H1 (cell line): ENCODE data around the gene HIBADH. TPM values are rescaled to one million over a fixed set of nuclear protein-coding genes. Genes with fewer than 3 reads are reported as not detected.

Experiments
- CTCF ChIA-PET: fragments of 300-600 bp; sonication (Branson Sonifier 250); formaldehyde crosslinking; loops from one replicate; lab custom pipeline; 2021; ENCODE audit not compliant: partially characterized antibody; lab: Charles Lee
- POLR2A ChIA-PET: fragments of 300-600 bp; sonication (Branson Sonifier 250); formaldehyde crosslinking; loops from one replicate; lab custom pipeline; 2021; ENCODE audit warnings: inconsistent platforms; ENCODE audit not compliant: partially characterized antibody; lab: Charles Lee
- DNase-seq, 2 experiments: peaks; one replicate each; pipeline versions ENCODE4 v3.0.0 to v3.0.0-alpha.2; 2010 to 2022; ENCODE audit warnings: low spot score in 2 of 2, low read depth in 1 of 2, mixed read lengths in 1 of 2
- FAIRE-seq: peaks from 2 replicates; lab custom pipeline; 2011; peaks lifted over from hg19 to GRCh38; lab: Jason Lieb, UNC
- H2AFZ ChIP-seq: 2 replicates; pipeline ENCODE4 v1.8.1; 2012; ENCODE audit warnings: low read length, inconsistent platforms
- H2AK5ac ChIP-seq: 2 replicates; pipeline ENCODE4 v1.6.1; 2013; ENCODE audit warnings: low read depth, low read length
- H2BK120ac ChIP-seq: replicated peaks from 2 replicates; pipeline ENCODE3; 2013; ENCODE audit warnings: low read depth, low read length, inconsistent platforms
- H2BK12ac ChIP-seq: 2 replicates; pipeline ENCODE4 v1.6.1; 2013; ENCODE audit warnings: low read depth, low read length
- H2BK15ac ChIP-seq: 2 replicates; pipeline ENCODE4 v1.6.1; 2013; ENCODE audit warnings: low read length
- H2BK20ac ChIP-seq: 2 replicates; pipeline ENCODE4 v1.6.1; 2013; ENCODE audit warnings: low read length
- H2BK5ac ChIP-seq: 2 replicates; pipeline ENCODE4 v1.6.1; 2013; ENCODE audit warnings: low read depth, low read length
- H3K14ac ChIP-seq: 2 replicates; pipeline ENCODE4 v1.6.1; 2013; ENCODE audit warnings: inconsistent platforms; ENCODE audit not compliant: insufficient read length
- H3K18ac ChIP-seq: 2 replicates; pipeline ENCODE4 v1.6.1; 2013; ENCODE audit warnings: low read length; ENCODE audit errors: extremely low read depth
- H3K23ac ChIP-seq: 2 replicates; pipeline ENCODE4 v1.6.1; 2013; ENCODE audit warnings: inconsistent platforms; ENCODE audit not compliant: insufficient read length
- H3K23me2 ChIP-seq: 2 replicates; pipeline ENCODE4 v1.6.1; 2013; ENCODE audit warnings: low read depth, low read length
- H3K27ac ChIP-seq: 2 replicates; pipeline ENCODE4 v1.6.1; 2011; ENCODE audit warnings: low read depth, low read length, inconsistent platforms
- H3K27me3 ChIP-seq, 4 experiments: replicated peaks in 1 of 4; 1 replicate in 1 of 4; 2 replicates in 3 of 4; pipeline versions ENCODE4 v1.6.1 to v1.8.1; 2011 to 2013; ENCODE audit warnings: low read length in 3 of 4, mild to moderate bottlenecking in 3 of 4, inconsistent platforms in 2 of 4, mixed read lengths in 2 of 4, moderate library complexity in 1 of 4; ENCODE audit not compliant: control insufficient read depth in 3 of 4, insufficient read depth in 3 of 4; ENCODE audit errors: extremely low read depth in 1 of 4
- H3K36me3 ChIP-seq, 4 experiments: 2 replicates each; pipeline versions ENCODE4 v1.6.1 to v1.8.1; 2011 to 2013; ENCODE audit warnings: mild to moderate bottlenecking in 4 of 4, low read length in 3 of 4, moderate library complexity in 2 of 4, control low read depth in 1 of 4, inconsistent platforms in 1 of 4; ENCODE audit not compliant: insufficient read depth in 4 of 4, control insufficient read depth in 2 of 4
- H3K4ac ChIP-seq: replicated peaks from 2 replicates; pipeline ENCODE3; 2013; ENCODE audit warnings: low read length, low read depth, mixed read lengths, inconsistent platforms; ENCODE audit not compliant: insufficient read length
- H3K4me1 ChIP-seq, 4 experiments: replicated peaks in 1 of 4; 1 replicate in 1 of 4; 2 replicates in 3 of 4; pipeline versions ENCODE4 v1.6.1 to v1.8.1; 2011 to 2013; ENCODE audit warnings: low read length in 3 of 4, inconsistent platforms in 2 of 4, mixed read lengths in 1 of 4; ENCODE audit not compliant: insufficient read depth in 4 of 4, control insufficient read depth in 3 of 4
- H3K4me2 ChIP-seq, 2 experiments: 2 replicates each; pipeline versions ENCODE4 v1.6.1 to v1.8.1; 2011 to 2013; ENCODE audit warnings: low read depth in 2 of 2, low read length in 2 of 2, control low read depth in 1 of 2, inconsistent platforms in 1 of 2, mild to moderate bottlenecking in 1 of 2; ENCODE audit not compliant: insufficient read depth in 1 of 2
- H3K4me3 ChIP-seq, 4 experiments: fragments of 200-600, 300-600 bp in 1 of 4; sonication (generic), shearing (Covaris generic), sonication (Bioruptor Twin) in 1 of 4; 2 replicates each; pipeline versions ENCODE4 v1.5.1 to v1.8.1; 2011 to 2016; ENCODE audit warnings: low read length in 4 of 4, low read depth in 3 of 4, control low read depth in 2 of 4, inconsistent platforms in 2 of 4, mild to moderate bottlenecking in 2 of 4, mixed read lengths in 1 of 4, moderate library complexity in 1 of 4; ENCODE audit not compliant: insufficient read depth in 2 of 4; ENCODE audit errors: extremely low read depth in 1 of 4
- H3K56ac ChIP-seq: replicated peaks from 2 replicates; pipeline ENCODE3; 2013; ENCODE audit warnings: low read depth, mild to moderate bottlenecking, mixed read lengths, low read length, inconsistent platforms; ENCODE audit not compliant: insufficient read length
- H3K79me1 ChIP-seq: 2 replicates; pipeline ENCODE4 v1.6.1; 2013; ENCODE audit warnings: low read depth, low read length, control low read depth
- H3K79me2 ChIP-seq, 2 experiments: 2 replicates each; pipeline versions ENCODE4 v1.6.1 to v1.8.1; 2012 to 2013; ENCODE audit warnings: low read length in 2 of 2, mild to moderate bottlenecking in 2 of 2, inconsistent platforms in 1 of 2; ENCODE audit not compliant: insufficient read depth in 2 of 2, control insufficient read depth in 1 of 2
- H3K9ac ChIP-seq, 4 experiments: replicated peaks in 1 of 4; 1 replicate in 1 of 4; 2 replicates in 3 of 4; pipeline versions ENCODE4 v1.6.1 to v1.8.1; 2011 to 2013; ENCODE audit warnings: low read depth in 3 of 4, low read length in 3 of 4, control low read depth in 2 of 4, mild to moderate bottlenecking in 2 of 4, moderate library complexity in 2 of 4, inconsistent platforms in 1 of 4; ENCODE audit errors: extremely low read depth in 1 of 4
- H3K9me3 ChIP-seq, 2 experiments: 2 replicates each; pipeline versions ENCODE4 v1.6.1 to v1.8.1; 2012 to 2013; ENCODE audit warnings: mild to moderate bottlenecking in 2 of 2, moderate library complexity in 2 of 2, control low read depth in 1 of 2, inconsistent platforms in 1 of 2, low read depth in 1 of 2, low read length in 1 of 2, mixed read lengths in 1 of 2; ENCODE audit not compliant: insufficient read depth in 2 of 2
- H4K20me1 ChIP-seq, 2 experiments: replicated peaks in 1 of 2; 2 replicates each; pipeline versions ENCODE3 to v1.8.1; 2011 to 2013; ENCODE audit warnings: inconsistent platforms in 2 of 2, low read length in 2 of 2, mild to moderate bottlenecking in 1 of 2; ENCODE audit not compliant: insufficient read depth in 2 of 2, control insufficient read depth in 1 of 2
- H4K5ac ChIP-seq: 2 replicates; pipeline ENCODE4 v1.6.1; 2013; ENCODE audit warnings: low read length, low read depth, mixed read lengths, inconsistent platforms; ENCODE audit not compliant: insufficient read length
- H4K8ac ChIP-seq: 2 replicates; pipeline ENCODE4 v1.8.0; 2013; ENCODE audit warnings: mild to moderate bottlenecking, moderate library complexity, low read length, inconsistent platforms; ENCODE audit not compliant: insufficient read depth; ENCODE audit errors: extremely low read depth
- H4K91ac ChIP-seq: replicated peaks from 2 replicates; pipeline ENCODE3; 2013; ENCODE audit warnings: low read length, mixed read lengths, inconsistent platforms; ENCODE audit not compliant: insufficient read length
- BACH1 ChIP-seq: IDR thresholded peaks from 2 replicates; pipeline ENCODE4 v1.6.1; 2012; ENCODE audit warnings: low read length, improper control_type of control experiment
- BCL11A ChIP-seq, 2 experiments: IDR thresholded peaks; one replicate each; pipeline ENCODE4 v1.6.1; 2011; ENCODE audit warnings: low read depth in 2 of 2, low read length in 2 of 2, mild to moderate bottlenecking in 2 of 2
- CHD1 ChIP-seq: IDR thresholded peaks from 2 replicates; pipeline ENCODE4 v1.6.1; 2012; ENCODE audit warnings: low read depth, low read length, improper control_type of control experiment
- KDM4A ChIP-seq: IDR thresholded peaks from one replicate; pipeline ENCODE4 v1.7.1; 2012; ENCODE audit warnings: low read depth, mild to moderate bottlenecking, moderate library complexity, low read length, inconsistent platforms; ENCODE audit not compliant: severe bottlenecking
- KDM5A ChIP-seq: fragments of 200-600 bp; IDR thresholded peaks from 2 replicates; pipeline ENCODE4 v1.7.1; 2012; ENCODE audit warnings: mild to moderate bottlenecking, low read length, inconsistent platforms, mixed read lengths
- NRF1 ChIP-seq: IDR thresholded peaks from 2 replicates; pipeline ENCODE4 v1.6.1; 2011; ENCODE audit warnings: mild to moderate bottlenecking, low read depth, low read length, improper control_type of control experiment
- SIN3A ChIP-seq, 2 experiments: IDR thresholded peaks in 1 of 2; conservative IDR thresholded peaks in 1 of 2; 2 replicates each; pipeline ENCODE4 v1.6.1; 2011 to 2012; ENCODE audit warnings: low read length in 2 of 2, improper control_type of control experiment in 1 of 2, low read depth in 1 of 2, mild to moderate bottlenecking in 1 of 2
- SP1 ChIP-seq: IDR thresholded peaks from 2 replicates; pipeline ENCODE4 v1.6.1; 2011; ENCODE audit warnings: low read depth, low read length
- SP2 ChIP-seq: IDR thresholded peaks from 2 replicates; pipeline ENCODE4 v1.6.1; 2012; ENCODE audit warnings: mild to moderate bottlenecking, low read length, inconsistent platforms
- WGBS, 2 experiments: shearing (Covaris generic) in 1 of 2; methylation state at CpG; one replicate each; pipeline versions ENCODE4 v1.1.6 to v1.1.7; 2013 to 2015; ENCODE audit warnings: low lambda C conversion rate in 2 of 2, mixed read lengths in 2 of 2, inconsistent platforms in 1 of 2, low coverage in 1 of 2, missing lambda C conversion rate in 1 of 2; ENCODE audit not compliant: insufficient replicate concordance in 2 of 2, insufficient coverage in 1 of 2, insufficient read length in 1 of 2; ENCODE audit errors: extremely low coverage in 1 of 2, missing lambda C conversion rate in 1 of 2; 5-methylcytosine and 5-hydroxymethylcytosine counted together
- polyA plus RNA-seq, 7 experiments: library from polyadenylated mRNA; depleted of rRNA in 3 of 7; stranded (reverse) in 5 of 7; unstranded in 2 of 7; fragments of >200 nt in 5 of 7; fragments of 200-250 nt in 2 of 7; gene quantifications; 1 replicate in 5 of 7; 2 replicates in 1 of 7; 4 replicates in 1 of 7; pipeline versions ENCODE4 v1.2.1 to v1.2.3, GENCODE V29; 2011 to 2013; ENCODE audit warnings: missing spikeins in 2 of 7, mixed read lengths in 2 of 7
- total RNA-seq: library from RNA; stranded (reverse); fragmentation: NEBNext Ultra II Directional; extraction: Animal tissue kit (Norgen Biotek cat#: 25700); gene quantifications from 2 replicates; pipeline ENCODE4 v1.2.1, GENCODE V29; 2021
- TF ChIP-seq, protein P1 (sequence below): IDR thresholded peaks from 2 replicates; pipeline ENCODE4 v1.6.1; 2011; ENCODE audit warnings: low read length, improper control_type of control experiment
- TF ChIP-seq, protein P2 (sequence below), 3 experiments: IDR thresholded peaks; 1 replicate in 2 of 3; 2 replicates in 1 of 3; pipeline versions ENCODE4 v1.5.1 to v1.6.1; 2011; ENCODE audit warnings: low read length in 3 of 3, mild to moderate bottlenecking in 3 of 3, inconsistent platforms in 2 of 3, low read depth in 1 of 3, moderate library complexity in 1 of 3; ENCODE audit not compliant: insufficient read depth in 1 of 3; ENCODE audit errors: control extremely low read depth in 1 of 3

The HIBADH gene
- total and polyA plus RNA-seq, 2 of the 8 experiments (the other 6 are each of a cell fraction or from before 2014, with no cell fraction given) = 30.1 to 39.5 TPM

DNA sequence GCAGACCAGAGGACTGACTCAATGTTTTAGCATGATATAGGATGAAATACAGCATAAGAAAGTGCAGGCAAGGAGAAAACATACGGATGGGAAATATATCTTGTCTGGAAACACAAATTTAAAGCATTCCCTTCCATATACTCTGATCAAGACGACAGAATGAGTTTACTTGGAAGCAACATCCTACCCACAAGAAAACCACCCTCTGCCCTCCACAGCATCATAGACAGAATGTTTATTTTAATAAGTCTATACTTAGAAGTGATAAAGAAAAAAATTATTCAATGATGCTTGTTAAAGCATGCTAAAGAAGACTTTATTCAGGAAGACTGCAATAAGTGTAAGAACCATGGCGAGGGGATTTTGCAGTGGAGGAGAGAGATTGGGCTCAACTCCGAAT, 32.4 kb upstream of the HIBADH start:
- no peak overlapping the region for H2BK12ac ChIP-seq
- no peak overlapping the region for H4K5ac ChIP-seq
- CTCF ChIA-PET = no interaction called here
- DNase-seq = no peak
- POLR2A ChIA-PET = no interaction called here
- no peak overlapping the region for H2BK5ac ChIP-seq
- H4K20me1 ChIP-seq = no peaks in the 10 kb centered on the region
- no peak overlapping the region for H2BK15ac ChIP-seq
- H3K27ac ChIP-seq = no peak overlapping the region
- H3K18ac ChIP-seq = no peak overlapping the region
- H3K9me3 ChIP-seq = no peaks in the 10 kb centered on the region
- H2BK120ac ChIP-seq = no peak overlapping the region
- no peaks in the 10 kb centered on the region for H3K23me2 ChIP-seq
- 90% methylated on average over 4 of the region's 4 CpGs; no CpG with 5 or more reads in 1 of the 2 experiments for WGBS, 2 experiments
- H2AFZ ChIP-seq = no peak overlapping the region
- H3K4me2 ChIP-seq = no peak overlapping the region
- no peak overlapping the region for H3K4ac ChIP-seq
- no peaks in the 10 kb centered on the region for H3K27me3 ChIP-seq
- no peaks in the 10 kb centered on the region for H3K79me2 ChIP-seq
- no peak for FAIRE-seq
- no peak overlapping the region for H3K14ac ChIP-seq
- no peak overlapping the region for H4K91ac ChIP-seq
- no peaks in the 10 kb centered on the region for H3K4me1 ChIP-seq
- no peak overlapping the region for H3K9ac ChIP-seq
- no peak overlapping the region for H2BK20ac ChIP-seq
- H3K4me3 ChIP-seq = no peak overlapping the region
- no peaks in the 10 kb centered on the region for H3K36me3 ChIP-seq
- no peak overlapping the region for H3K23ac ChIP-seq
- H4K8ac ChIP-seq = no peak overlapping the region
- H3K79me1 ChIP-seq = no peaks in the 10 kb centered on the region
- no peak overlapping the region for H3K56ac ChIP-seq
- H2AK5ac ChIP-seq = no peak overlapping the region
- TF ChIP-seq, protein P1, sequence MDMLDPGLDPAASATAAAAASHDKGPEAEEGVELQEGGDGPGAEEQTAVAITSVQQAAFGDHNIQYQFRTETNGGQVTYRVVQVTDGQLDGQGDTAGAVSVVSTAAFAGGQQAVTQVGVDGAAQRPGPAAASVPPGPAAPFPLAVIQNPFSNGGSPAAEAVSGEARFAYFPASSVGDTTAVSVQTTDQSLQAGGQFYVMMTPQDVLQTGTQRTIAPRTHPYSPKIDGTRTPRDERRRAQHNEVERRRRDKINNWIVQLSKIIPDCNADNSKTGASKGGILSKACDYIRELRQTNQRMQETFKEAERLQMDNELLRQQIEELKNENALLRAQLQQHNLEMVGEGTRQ = no peak
- TF ChIP-seq NRF1 = no peak
- no peak for TF ChIP-seq SP1
- no peak for TF ChIP-seq BACH1
- TF ChIP-seq KDM5A = no peak
- no peak for TF ChIP-seq CHD1
- TF ChIP-seq, protein P2, sequence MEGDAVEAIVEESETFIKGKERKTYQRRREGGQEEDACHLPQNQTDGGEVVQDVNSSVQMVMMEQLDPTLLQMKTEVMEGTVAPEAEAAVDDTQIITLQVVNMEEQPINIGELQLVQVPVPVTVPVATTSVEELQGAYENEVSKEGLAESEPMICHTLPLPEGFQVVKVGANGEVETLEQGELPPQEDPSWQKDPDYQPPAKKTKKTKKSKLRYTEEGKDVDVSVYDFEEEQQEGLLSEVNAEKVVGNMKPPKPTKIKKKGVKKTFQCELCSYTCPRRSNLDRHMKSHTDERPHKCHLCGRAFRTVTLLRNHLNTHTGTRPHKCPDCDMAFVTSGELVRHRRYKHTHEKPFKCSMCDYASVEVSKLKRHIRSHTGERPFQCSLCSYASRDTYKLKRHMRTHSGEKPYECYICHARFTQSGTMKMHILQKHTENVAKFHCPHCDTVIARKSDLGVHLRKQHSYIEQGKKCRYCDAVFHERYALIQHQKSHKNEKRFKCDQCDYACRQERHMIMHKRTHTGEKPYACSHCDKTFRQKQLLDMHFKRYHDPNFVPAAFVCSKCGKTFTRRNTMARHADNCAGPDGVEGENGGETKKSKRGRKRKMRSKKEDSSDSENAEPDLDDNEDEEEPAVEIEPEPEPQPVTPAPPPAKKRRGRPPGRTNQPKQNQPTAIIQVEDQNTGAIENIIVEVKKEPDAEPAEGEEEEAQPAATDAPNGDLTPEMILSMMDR (IDR thresholded peaks at IDR 0.05; ENCODE audit: control extremely low read depth in 1 of 3, insufficient read depth in 1 of 3, low read depth in 1 of 3, low read length in 3 of 3) = no peak
- TF ChIP-seq BCL11A (IDR thresholded peaks at IDR 0.05; ENCODE audit: low read depth in 2 of 2, low read length in 2 of 2) = no peak
- no peak for TF ChIP-seq SIN3A (conservative IDR thresholded peaks at IDR 0.05 in 1 of 2, IDR thresholded peaks at IDR 0.05 in 1 of 2; ENCODE audit: low read depth in 1 of 2, low read length in 2 of 2)
- no peak for TF ChIP-seq KDM4A
- no peak for TF ChIP-seq SP2
